Fibroblast of the conjunctiva (primary cell): ENCODE measurements around the gene DUSP1.

Source experiments
- DNase-seq: peaks from one replicate; pipeline ENCODE4 v3.0.0-alpha.2; 2010; ENCODE audit warnings: low read depth

Gene DUSP1

DNA sequence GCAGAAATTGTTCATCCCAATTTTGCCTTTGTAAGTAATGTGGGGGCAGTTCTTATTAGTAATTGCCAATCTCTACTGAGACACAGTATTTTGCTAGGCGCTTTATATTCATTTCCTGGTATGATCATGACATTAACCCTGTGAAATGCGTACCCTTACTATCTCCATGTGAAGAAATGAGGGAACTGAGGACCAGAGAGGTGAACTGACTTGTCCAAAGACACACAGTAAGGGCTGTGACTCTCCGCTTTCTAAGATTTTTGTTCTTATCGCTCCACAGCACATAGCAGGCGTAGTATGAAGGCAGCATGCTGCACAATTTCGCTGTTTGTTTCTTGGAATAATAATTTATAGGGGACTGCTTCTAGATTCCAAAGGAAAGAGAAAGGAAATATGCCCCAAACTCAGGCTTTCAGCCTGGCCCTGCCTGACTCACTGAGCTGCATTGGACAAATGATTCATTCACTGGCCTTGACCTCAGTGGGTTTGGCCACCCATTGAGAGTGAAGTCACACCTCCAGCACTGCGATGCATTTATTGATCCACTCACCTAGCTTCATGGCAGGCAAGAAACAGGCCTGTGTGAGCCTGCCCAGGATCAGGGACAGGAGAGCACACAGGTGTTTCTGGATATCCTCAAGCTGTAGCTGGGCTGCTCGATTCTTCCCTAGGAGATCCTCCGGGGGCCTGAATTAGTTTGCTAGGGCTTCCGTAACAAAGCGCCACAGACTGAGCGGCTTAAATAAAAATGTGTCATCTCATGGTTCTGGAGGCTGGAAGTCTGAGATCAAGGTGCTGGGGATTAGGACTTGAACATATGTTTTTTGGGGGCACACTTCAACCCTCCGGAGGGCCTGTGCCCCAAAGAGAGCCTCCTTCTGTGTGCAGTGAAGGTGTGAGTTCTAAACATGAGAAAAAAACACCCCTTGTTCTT, 7.2 kb upstream of the DUSP1 start:
- peak; percentile 70 for DNase-seq

DNA sequence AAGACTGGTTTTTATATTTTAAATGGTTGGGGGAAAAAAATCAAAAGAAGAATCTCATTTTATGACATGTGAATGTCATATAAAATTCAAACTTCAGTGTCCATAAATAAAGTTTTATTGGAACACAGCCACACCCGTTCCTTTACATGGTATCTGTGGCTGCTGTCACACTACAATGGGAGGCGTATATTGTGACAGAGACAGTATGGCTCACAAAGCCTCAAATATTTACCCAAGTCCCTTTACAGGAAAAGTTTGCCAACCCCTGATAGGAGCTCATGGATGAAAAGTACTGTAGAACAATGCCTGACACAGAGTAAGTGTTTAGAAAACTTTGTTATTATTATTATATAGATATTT, 5.2 kb upstream of the DUSP1 start:
- no peak for DNase-seq

DNA sequence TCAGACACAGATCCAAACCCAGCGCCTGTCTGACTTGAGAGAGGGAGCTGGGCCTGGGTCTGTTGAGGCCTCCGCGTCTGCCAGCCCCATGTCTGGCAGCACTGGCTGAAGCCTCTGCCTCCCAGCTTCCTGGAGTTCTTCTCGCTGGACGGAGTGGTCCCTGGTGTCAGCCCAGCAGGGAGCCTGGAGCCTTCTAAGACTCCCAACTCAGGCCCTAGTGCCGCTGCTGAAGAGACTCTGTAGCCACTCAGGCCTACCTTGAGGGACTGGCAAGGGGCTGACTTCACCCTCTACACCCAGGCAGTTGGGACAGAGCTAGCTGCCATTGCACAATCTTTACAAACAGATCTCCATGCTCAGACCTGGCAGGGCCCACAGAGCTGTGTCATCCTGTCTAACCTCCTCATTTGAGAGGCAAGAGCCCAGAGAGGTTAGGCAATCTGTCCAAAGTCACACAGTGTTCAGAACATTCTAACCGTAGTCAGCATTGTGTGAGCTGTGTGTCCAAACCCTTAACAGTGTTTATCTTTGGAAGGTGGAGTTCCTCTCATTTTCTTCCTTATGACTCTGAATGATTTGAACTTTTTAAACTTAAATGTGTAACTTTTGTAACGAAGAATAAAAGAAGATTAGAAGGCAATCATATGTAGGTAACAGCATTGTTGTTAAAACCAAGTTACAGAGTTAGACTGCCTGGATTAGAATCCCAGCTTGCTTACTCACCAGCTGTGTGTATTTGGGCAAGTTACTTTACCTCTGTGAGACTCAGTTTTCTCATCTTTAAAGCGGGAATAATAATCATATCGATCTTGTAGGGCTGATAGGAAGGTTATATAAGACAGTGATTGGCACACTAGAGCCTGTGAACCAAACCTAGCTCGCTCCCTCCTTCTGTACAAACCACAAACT, 4.6 kb upstream of the DUSP1 start:
- peak; percentile 91 for DNase-seq

DNA sequence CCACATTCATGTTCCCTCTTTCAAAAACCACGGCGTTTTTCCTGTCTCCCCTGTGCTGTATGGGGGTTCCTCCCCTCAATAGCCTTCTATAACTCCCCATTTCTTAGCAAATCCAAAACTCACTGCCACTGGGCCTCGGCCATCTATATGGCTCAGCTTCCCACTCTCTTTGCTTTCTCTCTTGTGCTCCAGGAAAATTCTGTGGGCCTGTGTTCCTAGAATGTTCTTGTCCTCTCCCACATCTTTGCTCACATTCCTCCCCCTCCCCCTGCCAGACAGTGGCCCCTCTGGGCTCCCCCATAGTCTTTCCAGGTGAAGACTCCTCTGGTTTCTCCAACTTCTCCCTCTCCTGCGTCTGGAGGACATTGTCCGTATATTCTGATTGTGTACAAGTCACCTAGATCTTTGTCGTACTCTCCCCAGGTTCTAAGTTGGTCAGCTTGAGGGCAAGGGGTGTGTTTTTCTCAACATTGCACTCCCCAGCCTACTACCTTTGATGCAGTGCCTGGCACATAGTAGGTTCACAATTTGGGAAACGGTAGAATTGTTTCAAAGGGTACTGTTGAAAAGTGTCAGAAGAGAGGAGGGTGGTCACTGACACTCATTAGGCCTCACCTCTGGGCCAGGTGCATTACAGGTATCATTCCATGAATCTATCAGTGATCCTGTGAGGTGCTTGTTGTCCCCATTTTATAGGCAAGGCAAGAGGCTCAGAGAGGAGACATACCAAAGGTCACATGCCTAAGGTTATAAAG, 3.7 kb upstream of the DUSP1 start:
- no peak for DNase-seq

DNA sequence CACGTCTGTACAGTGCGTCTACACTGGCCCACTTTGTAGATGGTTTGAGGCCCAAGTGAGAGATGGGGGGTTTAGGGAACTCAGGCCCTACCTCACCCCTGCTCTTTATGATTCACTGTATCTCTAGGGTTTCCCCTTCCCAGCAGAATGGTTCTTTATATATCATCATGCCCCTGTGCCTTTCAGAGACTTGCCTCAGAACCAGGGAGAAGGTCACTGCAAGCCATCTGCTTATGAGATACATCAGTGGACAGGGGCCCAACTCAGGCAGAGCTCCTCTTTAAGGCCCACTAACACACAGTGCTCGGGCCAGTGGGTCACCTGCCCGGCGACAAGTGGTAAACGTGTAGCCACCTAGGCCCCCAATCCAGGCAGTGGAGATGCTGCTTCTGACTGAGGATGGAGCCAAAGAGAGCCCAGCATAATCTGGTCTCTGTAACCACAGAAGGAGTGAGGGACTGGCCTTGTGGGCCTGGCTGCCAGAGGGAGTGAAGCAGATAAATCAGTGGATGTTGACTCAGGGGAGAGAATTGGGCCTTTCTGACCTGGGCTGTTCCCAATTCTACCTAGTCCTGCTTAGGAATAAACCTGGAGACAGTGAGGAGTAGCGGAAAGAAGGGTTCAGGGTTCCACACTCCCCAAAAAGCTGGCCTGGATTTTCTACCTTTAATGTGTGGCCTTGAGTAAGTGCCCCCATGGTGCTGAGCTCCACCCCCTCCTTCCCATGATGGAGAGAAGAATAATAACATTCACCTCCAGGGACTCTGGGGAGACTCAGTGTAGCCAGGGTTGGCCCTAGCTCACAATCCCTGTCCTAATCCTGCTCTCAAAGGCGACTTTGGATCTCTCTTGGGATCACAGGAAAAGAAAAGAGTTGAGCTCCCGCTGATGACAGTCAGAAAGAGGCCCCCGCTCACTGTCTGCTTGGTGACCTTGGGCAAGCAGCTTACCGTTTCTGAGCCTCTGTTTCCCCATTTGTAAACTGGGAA, 2.8 kb upstream of the DUSP1 start:
- DNase-seq, result no peak

DNA sequence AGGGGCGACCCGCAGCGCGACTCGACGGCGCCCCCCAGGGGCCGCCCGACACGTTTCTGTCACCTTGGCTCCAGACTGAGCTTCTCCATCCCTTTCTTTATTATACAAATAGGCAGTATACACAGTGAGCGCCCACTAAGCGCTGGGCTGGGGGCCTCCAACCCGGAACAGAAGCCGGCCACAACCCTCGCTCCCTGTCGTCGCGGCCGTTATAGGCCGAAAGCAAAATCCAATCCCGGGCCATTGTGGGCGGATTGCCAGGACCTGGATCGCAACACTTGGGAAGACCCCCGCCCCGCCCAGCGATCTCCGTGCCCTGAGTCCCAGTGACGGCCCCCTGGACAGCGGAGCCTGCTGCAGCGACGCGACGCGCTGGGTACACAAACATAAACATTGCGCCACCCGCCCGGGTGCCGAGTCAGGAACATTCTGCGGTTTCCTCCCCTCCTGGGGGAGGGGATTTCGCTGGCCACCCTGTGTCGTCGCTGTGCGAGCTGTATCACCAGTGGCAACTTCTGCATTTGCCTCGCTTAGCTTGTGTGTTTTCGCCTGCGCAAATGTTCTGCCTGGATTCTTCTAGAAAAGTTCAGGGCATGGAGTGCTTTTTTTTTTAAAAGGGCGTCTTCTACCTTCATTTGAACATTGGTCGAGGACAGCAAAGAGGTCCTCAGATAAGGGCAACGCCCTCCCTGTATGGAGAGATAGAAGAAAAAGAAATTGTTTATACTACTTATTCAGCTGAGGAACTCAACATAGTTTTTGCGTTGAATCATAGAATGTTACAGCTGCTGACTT, 1.3 kb upstream of the DUSP1 start:
- DNase-seq, result peak; percentile 94

DNA sequence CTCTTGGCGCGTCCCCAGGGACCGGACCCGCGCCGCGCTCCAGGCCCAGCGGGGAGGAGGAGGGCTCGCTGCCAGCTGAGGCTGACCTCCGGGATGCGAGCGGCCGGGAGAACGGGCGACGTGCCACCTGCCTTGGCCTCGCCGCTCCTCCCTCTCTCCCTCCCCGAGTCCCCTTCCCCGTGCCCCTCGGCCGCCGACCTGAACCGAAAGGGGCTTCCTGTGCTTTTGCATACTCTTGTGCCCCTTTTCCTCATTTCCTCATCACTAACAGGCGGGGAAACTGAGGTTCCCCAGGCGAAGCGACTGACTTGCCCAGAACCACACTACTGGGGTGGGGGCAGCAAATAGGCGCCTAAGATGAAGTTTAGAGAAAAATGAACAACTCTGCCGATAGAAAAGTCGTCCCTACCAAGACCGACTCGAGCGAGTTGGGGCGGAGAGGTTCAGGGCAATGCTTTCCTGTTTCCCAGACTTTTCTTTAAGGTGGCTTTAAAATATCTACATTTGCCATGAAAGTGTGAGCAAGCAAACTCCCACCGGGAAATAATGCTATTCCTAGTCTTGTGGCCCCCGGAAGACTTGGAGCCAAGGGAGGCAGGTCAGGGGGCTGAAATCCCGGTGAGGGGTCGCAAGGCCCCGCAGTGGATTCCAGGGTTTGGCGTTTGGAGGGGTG, 580 bp upstream of the DUSP1 start:
- peak; percentile 46 for DNase-seq

DNA sequence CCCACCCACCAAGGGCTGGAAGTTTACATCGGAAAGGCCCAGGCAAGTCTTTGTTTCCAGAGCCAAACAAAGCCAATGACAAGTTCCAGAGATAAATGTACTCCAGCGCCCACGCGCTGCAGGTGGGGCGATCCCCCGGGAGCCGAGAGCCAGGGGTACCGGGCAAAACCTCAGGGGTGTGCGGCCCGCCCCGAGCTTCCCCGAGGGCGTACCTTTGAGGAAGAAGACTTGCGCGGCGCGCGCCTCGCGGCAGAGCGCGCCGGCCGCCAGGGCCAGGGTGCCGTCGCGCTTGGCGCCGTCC, 671 bp downstream of the DUSP1 start:
- DNase-seq, result no peak

DNA sequence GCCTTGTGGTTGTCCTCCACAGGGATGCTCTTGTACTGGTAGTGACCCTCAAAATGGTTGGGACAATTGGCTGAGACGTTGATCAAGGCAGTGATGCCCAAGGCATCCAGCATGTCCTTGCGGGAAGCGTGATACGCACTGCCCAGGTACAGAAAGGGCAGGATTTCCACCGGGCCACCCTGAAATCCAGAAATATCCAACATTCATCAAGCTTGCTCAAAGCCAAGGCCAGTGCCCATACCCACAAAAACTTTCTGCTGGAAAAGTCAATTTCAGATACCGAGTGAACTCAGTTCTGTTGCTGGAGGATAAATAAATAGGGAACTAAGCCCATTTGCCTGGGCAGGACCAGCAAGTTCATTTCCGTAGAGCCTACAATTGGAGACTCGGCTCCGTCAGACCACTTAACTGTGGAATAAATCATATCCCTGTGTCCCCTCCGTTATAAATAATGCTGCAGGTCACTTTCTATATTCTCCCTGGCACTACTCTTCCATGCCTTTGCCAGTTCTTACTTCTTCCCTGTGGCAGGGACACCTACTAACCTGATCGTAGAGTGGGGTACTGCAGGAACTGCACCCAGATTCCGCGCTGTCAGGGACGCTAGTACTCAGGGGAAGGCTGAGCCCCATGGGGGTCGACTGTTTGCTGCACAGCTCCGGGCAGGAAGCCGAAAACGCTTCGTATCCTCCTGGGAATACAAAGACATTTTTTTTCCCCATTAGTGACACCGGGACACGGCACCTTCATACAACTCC, 1.2 kb downstream of the DUSP1 start:
- DNase-seq, result peak; percentile 42

DNA sequence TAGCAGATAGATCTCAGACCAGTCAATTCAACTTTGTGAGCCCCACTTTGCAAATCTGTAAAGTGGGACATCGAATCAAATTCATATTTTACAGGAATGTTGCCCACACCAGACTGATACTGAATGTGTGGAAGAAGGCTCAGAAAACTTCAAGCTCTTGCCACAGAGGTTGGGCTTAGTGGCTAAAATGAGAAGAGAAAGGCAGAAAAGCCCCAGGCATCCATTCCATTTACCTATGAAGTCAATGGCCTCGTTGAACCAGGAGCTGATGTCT, 1.7 kb downstream of the DUSP1 start:
- DNase-seq, result no peak

DNA sequence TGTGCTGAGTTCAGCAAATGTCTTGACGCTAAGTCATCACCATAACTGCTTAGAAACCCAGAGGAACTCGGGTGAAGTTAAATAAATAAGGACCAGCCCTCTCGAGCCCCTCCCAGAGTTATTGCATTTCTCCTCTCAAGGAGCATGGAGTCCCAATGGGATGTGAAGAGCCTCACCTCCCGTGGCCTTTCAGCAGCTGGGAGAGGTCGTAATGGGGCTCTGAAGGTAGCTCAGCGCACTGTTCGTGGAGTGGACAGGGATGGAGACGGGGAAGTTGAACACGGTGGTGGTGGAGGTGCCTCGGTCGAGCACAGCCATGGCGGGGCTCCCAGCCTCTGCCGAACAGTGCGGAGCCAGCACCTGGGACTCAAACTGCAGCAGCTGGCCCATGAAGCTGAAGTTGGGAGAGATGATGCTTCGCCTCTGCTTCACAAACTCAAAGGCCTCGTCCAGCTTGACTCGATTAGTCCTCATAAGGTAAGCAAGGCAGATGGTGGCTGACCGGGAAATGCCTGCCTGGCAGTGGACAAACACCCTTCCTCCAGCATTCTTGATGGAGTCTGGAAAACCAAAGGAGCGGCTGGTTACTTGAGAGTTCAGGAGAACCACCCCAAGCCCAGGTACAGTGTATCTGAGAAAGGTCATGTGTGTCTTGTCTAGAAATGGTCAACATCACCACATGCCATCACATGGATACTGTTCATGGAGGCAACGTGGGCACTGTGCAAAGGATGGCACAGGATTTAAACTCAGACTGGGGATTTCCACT, 2.2 kb downstream of the DUSP1 start:
- DNase-seq, result peak; percentile 61

DNA sequence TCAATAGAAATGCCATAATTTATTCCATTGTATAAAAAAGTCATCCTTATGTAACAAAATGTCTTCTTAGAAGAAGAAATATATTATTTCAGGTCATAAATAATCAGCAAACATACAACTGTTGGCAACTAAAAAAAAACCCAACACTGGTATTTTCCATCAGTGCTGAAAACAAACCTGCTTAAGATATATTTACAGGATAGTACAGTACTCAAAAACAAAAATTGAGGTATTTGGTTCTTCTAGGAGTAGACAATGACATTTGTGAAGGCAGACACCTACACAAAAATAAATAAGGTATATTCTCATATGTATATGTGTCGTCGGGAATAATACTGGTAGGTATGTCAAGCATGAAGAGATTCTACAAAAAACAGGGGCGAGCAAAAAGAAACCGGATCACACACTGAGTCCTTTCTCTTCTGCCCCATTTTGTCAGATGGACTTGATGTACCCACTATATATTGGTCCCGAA, 2.9 kb downstream of the DUSP1 start:
- DNase-seq, result no peak

DNA sequence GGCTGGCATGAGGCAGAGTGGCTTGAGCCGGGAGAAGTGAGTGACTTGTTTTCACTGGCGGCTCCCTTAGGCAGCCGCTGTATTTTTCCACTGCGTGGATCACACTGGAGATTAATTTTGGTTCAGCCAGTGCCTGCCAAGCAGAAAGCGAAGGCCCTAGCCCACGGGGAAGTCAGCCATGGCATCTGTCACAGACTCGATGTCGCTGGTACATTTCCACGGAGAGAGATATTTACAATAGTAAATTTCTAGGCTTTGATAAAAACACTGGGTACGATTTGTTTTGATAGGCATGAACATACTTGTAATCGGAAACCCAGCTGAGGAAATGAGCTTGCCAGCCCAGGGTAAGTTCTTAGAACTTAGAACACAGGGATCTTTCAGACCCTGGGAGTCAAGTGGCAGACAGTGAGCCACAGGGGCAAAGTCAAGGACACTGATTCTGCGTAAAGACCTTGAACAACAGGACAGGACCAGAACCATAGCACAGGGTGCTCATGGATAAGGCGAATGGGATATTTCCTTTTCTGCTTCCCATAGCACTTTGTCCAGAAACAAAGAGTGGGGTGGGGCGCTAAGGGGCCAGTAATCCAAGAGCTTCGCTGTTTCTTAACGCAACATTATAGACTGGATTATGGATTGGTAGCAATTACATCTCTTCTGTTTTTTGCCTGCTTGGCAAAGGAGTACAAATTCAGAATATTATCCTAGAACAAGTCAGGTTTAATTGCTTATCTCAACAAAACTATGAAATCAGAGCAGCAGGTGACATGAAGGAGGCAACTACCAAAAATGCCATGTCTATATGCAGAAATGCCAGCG, 4.5 kb downstream of the DUSP1 start:
- peak; percentile 82 for DNase-seq

DNA sequence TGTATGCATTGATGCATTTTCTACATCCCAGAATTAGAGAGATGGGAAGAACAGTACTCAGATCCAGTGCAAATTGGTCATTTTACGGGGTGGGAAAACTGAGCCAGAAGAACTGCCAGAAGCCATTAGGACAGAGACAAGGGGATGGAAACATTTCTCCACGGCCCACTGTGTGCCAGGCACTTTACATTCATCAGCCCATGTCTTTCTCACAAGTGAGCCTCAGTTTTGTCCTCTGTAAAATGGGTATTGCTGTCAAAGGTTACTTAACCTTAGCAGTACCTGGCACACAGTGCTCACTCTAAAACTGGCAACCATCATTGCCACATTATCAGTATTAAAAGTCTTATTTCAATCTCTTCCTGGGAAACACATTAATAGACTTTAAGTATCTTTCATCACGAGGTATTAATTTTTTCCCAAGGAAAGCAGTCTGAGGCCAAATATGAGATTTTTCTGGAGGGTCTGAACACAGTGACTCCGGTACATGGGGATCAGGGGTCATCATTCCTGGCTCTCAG, 5.2 kb downstream of the DUSP1 start:
- DNase-seq, result peak; percentile 69

DNA sequence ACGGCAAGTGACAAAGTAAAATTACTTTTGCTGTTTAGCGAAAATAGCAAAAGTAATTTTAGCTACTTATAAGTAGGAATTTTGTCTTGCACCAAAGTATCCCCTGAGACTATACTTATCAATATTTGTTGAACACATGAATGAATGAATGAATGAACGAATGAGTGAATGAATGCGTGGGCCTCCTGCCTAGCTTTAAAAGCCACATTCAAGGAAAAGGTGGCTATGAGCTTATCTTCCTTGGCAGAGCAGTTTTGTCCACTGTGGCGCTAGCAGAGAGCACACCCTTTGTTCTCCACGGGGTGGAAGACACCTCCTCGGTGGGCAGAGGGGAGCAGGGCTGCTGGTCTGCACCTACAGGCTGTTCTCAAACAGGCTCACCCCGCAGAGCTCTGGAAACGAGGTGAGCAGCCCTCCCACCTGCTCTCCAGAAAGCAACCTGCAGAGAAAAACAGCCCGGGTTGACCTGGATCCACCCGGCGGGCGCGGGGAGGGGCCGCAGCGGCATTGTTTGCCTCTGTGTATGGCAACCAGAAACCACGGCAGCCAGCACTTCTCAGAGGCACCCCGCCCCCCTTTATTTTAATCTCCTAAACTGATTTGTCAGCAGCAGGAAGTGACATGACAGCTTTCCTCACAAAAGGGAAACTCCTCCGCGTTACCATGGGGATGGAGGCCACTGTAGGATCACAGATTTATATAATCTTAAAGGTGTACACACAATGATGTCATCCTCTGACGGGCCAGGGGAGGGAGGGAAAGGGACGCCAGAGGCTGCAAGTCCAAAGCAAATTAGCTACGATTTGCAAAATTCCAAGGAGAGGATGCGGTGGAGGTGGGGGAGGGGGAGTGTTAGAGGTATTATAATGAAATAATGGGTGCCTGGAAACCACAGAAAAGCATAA, 5.9 kb downstream of the DUSP1 start:
- DNase-seq, result peak; percentile 99

DNA sequence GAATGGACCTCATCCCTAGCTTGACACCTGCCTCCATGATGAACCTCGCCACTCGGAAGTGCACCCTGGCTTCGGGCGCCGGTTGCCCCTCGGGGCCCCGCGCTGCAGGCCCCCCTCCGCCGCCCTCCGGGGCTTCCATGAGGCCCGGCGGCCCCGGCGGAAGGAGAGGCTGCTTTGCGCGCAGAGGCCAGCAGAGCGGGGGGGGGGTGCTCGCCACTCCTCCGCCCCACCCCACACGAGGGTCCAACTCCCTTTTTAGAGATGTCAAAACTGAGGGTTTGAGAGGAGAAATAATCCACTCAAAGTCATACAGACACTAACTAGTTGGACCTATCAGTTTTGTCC, 7.9 kb downstream of the DUSP1 start:
- DNase-seq, result no peak
